Uterus (tissue), 4 donors: Measurements from ENCODE around the gene SELENOO. TPM values are rescaled to one million over a fixed set of nuclear protein-coding genes. Genes with fewer than 3 reads are reported as not detected.

Source experiments
- DNase-seq, 2 donors: peaks; one replicate each; pipeline ENCODE4 v3.0.0-alpha.2; 2019 to 2020
- H3K27ac ChIP-seq, 2 donors: fragments of 200-600 bp; sonication (generic); 1 replicate in 1 of 2; 2 replicates in 1 of 2; pipeline ENCODE4 v1.5.1; 2016 to 2018
- H3K27me3 ChIP-seq, 2 donors: fragments of 200-600 bp; sonication (generic); one replicate each; pipeline ENCODE4 v1.5.1; 2018 to 2019; ENCODE audit warnings: control low read depth in 1 of 2
- H3K36me3 ChIP-seq, 2 donors: fragments of 200-600 bp; sonication (generic); one replicate each; pipeline ENCODE4 v1.5.1; 2019; ENCODE audit warnings: control low read depth in 1 of 2
- H3K4me1 ChIP-seq, 2 donors: fragments of 200-600 bp; sonication (generic); one replicate each; pipeline ENCODE4 v1.5.1; 2018 to 2019; ENCODE audit warnings: control low read depth in 1 of 2
- H3K4me3 ChIP-seq, 2 donors: fragments of 200-600 bp; sonication (generic); 1 replicate in 1 of 2; 2 replicates in 1 of 2; pipeline ENCODE4 v1.5.1; 2018 to 2019; ENCODE audit warnings: mild to moderate bottlenecking in 1 of 2
- H3K9me3 ChIP-seq, 2 donors: fragments of 200-600 bp; sonication (generic); one replicate each; pipeline ENCODE4 v1.5.1; 2019; ENCODE audit warnings: control low read depth in 1 of 2
- CTCF ChIP-seq, 4 experiments: fragments of 200-600 bp in 2 of 4; fragments of 450-650 bp in 2 of 4; sonication (generic) in 2 of 4; IDR thresholded peaks; one replicate each; pipeline ENCODE4 v1.5.1; 2016 to 2019; ENCODE audit warnings: antibody characterized with exemption in 4 of 4, mild to moderate bottlenecking in 2 of 4, moderate library complexity in 1 of 4
- POLR2A ChIP-seq, 2 donors: fragments of 450-650 bp; IDR thresholded peaks; one replicate each; pipeline ENCODE4 v1.6.1; 2016; ENCODE audit warnings: antibody characterized with exemption in 2 of 2, mild to moderate bottlenecking in 1 of 2, moderate library complexity in 1 of 2
- intact Hi-C: fragments of 100-400 bp; cut with DNase I; formaldehyde crosslinking; loops from one replicate; pipeline ENCODE4 v1.15.1; 2023; ENCODE audit warnings: low total_unique reads
- total RNA-seq, 4 donors: library from RNA; depleted of rRNA in 3 of 4; stranded (reverse); fragments of >200 nt in 3 of 4; gene quantifications; one replicate each; pipeline versions ENCODE4 v1.1.0 to v1.2.4, GENCODE V29; 2014 to 2023
- donor health status: DM: yes; HTN: yes; CAD: no.

SELENOO gene
- total RNA-seq, 4 donors from 2014 or later = 1.5 to 22.1 (median 10.0) TPM

- no peaks in the 10 kb centered on the region for H3K27me3 ChIP-seq
- H3K4me3 ChIP-seq = no peak overlapping the region
- DNase-seq = no peak
- TF ChIP-seq POLR2A (IDR thresholded peaks at IDR 0.05) (no peak), CTCF (IDR thresholded peaks at IDR 0.05) (no peak)
- H3K9me3 ChIP-seq = no peaks in the 10 kb centered on the region
- H3K27ac ChIP-seq = no peak overlapping the region
- no peaks in the 10 kb centered on the region for H3K36me3 ChIP-seq
- intact Hi-C loops = no loop called here
- no peaks in the 10 kb centered on the region for H3K4me1 ChIP-seq
Measured at GRCh38 chr22:50176850-50177536, 23.8 kb upstream of the SELENOO start.

GRCh38 chr22:50177537-50178470 lies 23.0 kb upstream of the SELENOO start:
- H3K4me3 ChIP-seq = no peak overlapping the region
- H3K27ac ChIP-seq = no peak overlapping the region
- H3K9me3 ChIP-seq = no peaks in the 10 kb centered on the region
- no peak for TF ChIP-seq CTCF (IDR thresholded peaks at IDR 0.05)
- TF ChIP-seq POLR2A (IDR thresholded peaks at IDR 0.05) = no peak
- H3K27me3 ChIP-seq = no peaks in the 10 kb centered on the region
- no peaks in the 10 kb centered on the region for H3K4me1 ChIP-seq
- no peak for DNase-seq
- intact Hi-C loops = no loop called here
- no peaks in the 10 kb centered on the region for H3K36me3 ChIP-seq

GRCh38 chr22:50178471-50178864 lies 22.3 kb upstream of the SELENOO start:
- TF ChIP-seq POLR2A (IDR thresholded peaks at IDR 0.05) (no peak), CTCF (IDR thresholded peaks at IDR 0.05) (no peak)
- H3K4me3 ChIP-seq = no peak overlapping the region
- no peak for DNase-seq
- no peaks in the 10 kb centered on the region for H3K4me1 ChIP-seq
- H3K9me3 ChIP-seq = no peaks in the 10 kb centered on the region
- H3K27ac ChIP-seq = no peak overlapping the region
- H3K36me3 ChIP-seq = no peaks in the 10 kb centered on the region
- H3K27me3 ChIP-seq = no peaks in the 10 kb centered on the region
- intact Hi-C loops = no loop called here

GRCh38 chr22:50178871-50179869 lies 21.6 kb upstream of the SELENOO start:
- Histone ChIP-seq H3K27ac (no peak overlapping the region), H3K4me3 (no peak overlapping the region), H3K4me1 (no peaks in the 10 kb centered on the region), H3K36me3 (no peaks in the 10 kb centered on the region), H3K27me3 (no peaks in the 10 kb centered on the region), H3K9me3 (no peaks in the 10 kb centered on the region)
- intact Hi-C loops = no loop called here
- DNase-seq = no peak
- TF ChIP-seq POLR2A (IDR thresholded peaks at IDR 0.05) = no peak
- no peak for TF ChIP-seq CTCF (IDR thresholded peaks at IDR 0.05)
